CD14-positive monocyte (primary cell): Measurements from ENCODE around the gene DDX18. TPM values are rescaled to one million over a fixed set of nuclear protein-coding genes. Genes with fewer than 3 reads are reported as not detected.

Experiments used
- DNase-seq, 3 donors: peaks; one replicate each; pipeline ENCODE4 v3.0.0-alpha.2; 2011 to 2022
- H2AFZ ChIP-seq: 2 replicates; pipeline ENCODE4 v1.6.0; 2012; ENCODE audit warnings: mild to moderate bottlenecking, low read depth, low read length, inconsistent platforms; ENCODE audit not compliant: insufficient read depth, poor library complexity, severe bottlenecking
- H3K27ac ChIP-seq, 2 donors: 1 replicate in 1 of 2; 2 replicates in 1 of 2; pipeline ENCODE4 v1.5.1; 2012 to 2013; ENCODE audit warnings: low read length in 2 of 2, control low read depth in 1 of 2, inconsistent platforms in 1 of 2, low read depth in 1 of 2, mild to moderate bottlenecking in 1 of 2
- H3K27me3 ChIP-seq, 2 donors: one replicate each; pipeline versions ENCODE4 v1.6.0 to v1.6.1; 2011 to 2013; ENCODE audit warnings: low read length in 2 of 2; ENCODE audit not compliant: control insufficient read depth in 2 of 2, insufficient read depth in 2 of 2
- H3K36me3 ChIP-seq, 2 donors: replicated peaks in 1 of 2; 1 replicate in 1 of 2; 2 replicates in 1 of 2; pipeline versions ENCODE4 v1.5.1 to v1.6.1; 2012 to 2013; ENCODE audit warnings: low read length in 2 of 2, control low read depth in 1 of 2, inconsistent platforms in 1 of 2, mild to moderate bottlenecking in 1 of 2; ENCODE audit not compliant: insufficient read depth in 2 of 2, control insufficient read depth in 1 of 2
- H3K4me1 ChIP-seq, 2 donors: 1 replicate in 1 of 2; 2 replicates in 1 of 2; pipeline versions ENCODE4 v1.5.1 to v1.6.1; 2012 to 2013; ENCODE audit warnings: low read length in 2 of 2, control low read depth in 1 of 2, inconsistent platforms in 1 of 2, mild to moderate bottlenecking in 1 of 2, moderate library complexity in 1 of 2; ENCODE audit not compliant: insufficient read depth in 2 of 2, control insufficient read depth in 1 of 2
- H3K4me2 ChIP-seq: replicated peaks from 2 replicates; pipeline ENCODE3; 2012; ENCODE audit warnings: low read length, moderate library complexity, mild to moderate bottlenecking; ENCODE audit not compliant: poor library complexity, severe bottlenecking; ENCODE audit errors: extremely low read depth
- H3K4me3 ChIP-seq, 3 experiments: fragments of 200-600 bp in 1 of 3; sonication (generic) in 1 of 3; replicated peaks in 1 of 3; 1 replicate in 2 of 3; 2 replicates in 1 of 3; pipeline ENCODE4 v1.5.1; 2011 to 2013; ENCODE audit warnings: low read length in 3 of 3, mild to moderate bottlenecking in 3 of 3, control low read depth in 2 of 3, low read depth in 2 of 3, inconsistent platforms in 1 of 3, moderate library complexity in 1 of 3
- H3K79me2 ChIP-seq: 2 replicates; pipeline ENCODE4 v1.6.0; 2012; ENCODE audit warnings: mild to moderate bottlenecking, control low read depth, inconsistent platforms, low read length, moderate library complexity; ENCODE audit not compliant: insufficient read depth
- H3K9ac ChIP-seq: 2 replicates; pipeline ENCODE4 v1.6.0; 2017; ENCODE audit warnings: low read length, mild to moderate bottlenecking; ENCODE audit not compliant: insufficient read depth, poor library complexity, severe bottlenecking
- H3K9me3 ChIP-seq, 2 donors: replicated peaks in 1 of 2; 1 replicate in 1 of 2; 2 replicates in 1 of 2; pipeline versions ENCODE4 v1.5.1 to v1.6.1; 2012 to 2013; ENCODE audit warnings: low read length in 2 of 2, control low read depth in 1 of 2; ENCODE audit not compliant: control insufficient read depth in 1 of 2, insufficient read depth in 1 of 2
- H4K20me1 ChIP-seq: 2 replicates; pipeline ENCODE4 v1.6.0; 2012; ENCODE audit warnings: mild to moderate bottlenecking, low read length, control low read depth, moderate library complexity; ENCODE audit not compliant: insufficient read depth
- H3K27ac Mint-ChIP-seq, 7 donors: one replicate each; pipeline ENCODE4 v1.8.0; 2020; ENCODE audit warnings: mild to moderate bottlenecking in 7 of 7, mixed read lengths in 7 of 7, moderate library complexity in 6 of 7, inconsistent platforms in 2 of 7
- H3K27me3 Mint-ChIP-seq, 3 donors: one replicate each; pipeline ENCODE4 v1.8.0; 2021 to 2022; ENCODE audit warnings: low read depth in 3 of 3, mild to moderate bottlenecking in 3 of 3, mixed read lengths in 3 of 3, moderate library complexity in 3 of 3, inconsistent platforms in 1 of 3
- H3K36me3 Mint-ChIP-seq, 2 donors: one replicate each; pipeline ENCODE4 v1.8.0; 2020; ENCODE audit warnings: mixed read lengths in 2 of 2, inconsistent platforms in 1 of 2, mild to moderate bottlenecking in 1 of 2
- H3K4me1 Mint-ChIP-seq: one replicate; pipeline ENCODE4 v1.8.0; 2020; ENCODE audit warnings: mild to moderate bottlenecking, mixed read lengths
- H3K4me3 Mint-ChIP-seq, 2 donors: one replicate each; pipeline ENCODE4 v1.8.0; 2020; ENCODE audit warnings: mild to moderate bottlenecking in 2 of 2, mixed read lengths in 2 of 2, moderate library complexity in 1 of 2
- H3K9me3 Mint-ChIP-seq, 7 donors: one replicate each; pipeline ENCODE4 v1.8.0; 2020 to 2022; ENCODE audit warnings: mixed read lengths in 7 of 7, mild to moderate bottlenecking in 6 of 7, moderate library complexity in 6 of 7, inconsistent platforms in 2 of 7
- WGBS: methylation state at CpG from one replicate; pipeline ENCODE4 v1.1.5; 2013; ENCODE audit warnings: missing lambda C conversion rate; ENCODE audit not compliant: insufficient coverage; 5-methylcytosine and 5-hydroxymethylcytosine counted together
- intact Hi-C, 2 donors: fragments of 100-400 bp; cut with micrococcal nuclease; formaldehyde crosslinking; loops; one replicate each; pipeline versions ENCODE4 v1.15.0 to v1.15.1; 2023
- polyA plus RNA-seq, 3 donors: library from polyadenylated mRNA; depleted of rRNA in 1 of 3; unstranded in 2 of 3; stranded (reverse) in 1 of 3; fragments of 300-500 nt in 2 of 3; fragments of >200 nt in 1 of 3; fragmentation: Illumina TruSeq in 2 of 3; gene quantifications; 1 replicate in 2 of 3; 2 replicates in 1 of 3; pipeline ENCODE4 v1.2.3, GENCODE V29; 2012 to 2021
- TF ChIP-seq, protein P1 (sequence below): fragments of 200-600 bp; IDR thresholded peaks from one replicate; pipeline ENCODE4 v1.8.0; 2022; ENCODE audit warnings: antibody characterized with exemption, mild to moderate bottlenecking

Gene DDX18
- polyA plus RNA-seq, 3 donors: 19.1 to 21.1 (median 19.7) TPM

DNA sequence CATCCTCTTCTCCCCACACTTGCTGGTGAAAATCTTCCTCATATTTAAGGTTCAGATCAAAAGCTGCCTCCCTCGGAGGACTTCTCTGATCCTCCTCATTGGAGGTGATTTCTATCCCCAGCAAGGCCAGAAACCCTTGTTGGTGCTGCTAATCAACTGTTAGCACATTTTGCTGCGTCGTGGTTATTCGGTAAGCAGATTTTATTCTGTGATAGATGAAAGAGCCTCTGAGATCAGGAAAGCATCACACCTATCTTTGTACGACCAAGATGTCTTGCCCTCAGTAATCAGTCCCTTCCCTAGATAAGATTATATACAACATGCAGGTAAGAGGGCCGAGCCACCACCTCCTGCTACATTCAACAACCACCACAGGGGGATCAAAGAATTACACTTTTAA is 40.1 kb downstream of the DDX18 start:
- H3K27ac Mint-ChIP-seq: no peak overlapping the region
- intact Hi-C loops: no loop called here

DNA sequence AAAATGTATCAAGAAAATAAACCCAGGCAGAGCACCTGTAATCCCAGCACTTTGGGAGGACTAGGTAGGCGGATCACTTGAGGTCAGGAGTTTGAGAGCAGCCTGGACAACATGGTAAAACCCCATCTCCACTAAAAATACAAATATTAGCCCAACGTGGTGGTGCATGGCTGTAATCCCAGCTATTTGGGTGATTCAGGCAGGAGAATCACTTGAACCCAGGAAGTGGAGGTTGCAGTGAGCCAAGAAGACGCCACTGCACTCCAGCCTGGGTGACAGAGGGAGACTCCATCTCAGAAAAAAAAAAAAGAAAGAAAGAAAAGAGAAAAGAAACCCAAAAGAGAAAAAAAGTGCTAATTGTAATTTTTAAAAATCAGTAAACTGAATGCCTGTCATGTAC is 41.4 kb downstream of the DDX18 start:
- H3K36me3 Mint-ChIP-seq: no peaks in the 10 kb centered on the region
- Histone ChIP-seq H3K9ac (no peak overlapping the region), H4K20me1 (no peaks in the 10 kb centered on the region), H3K4me3 (no peak overlapping the region), H2AFZ (no peak overlapping the region), H3K27me3 (peaks cover 8 to 35% of the 10 kb centered on the region in 2 donors), H3K27ac (no peak overlapping the region), H3K4me2 (no peak overlapping the region), H3K4me1 (no peaks in the 10 kb centered on the region), H3K36me3 (no peaks in the 10 kb centered on the region), H3K79me2 (no peaks in the 10 kb centered on the region), H3K9me3 (peaks cover 10 to 17% of the 10 kb centered on the region in 2 donors)
- no peak for DNase-seq
- no peak overlapping the region for H3K27ac Mint-ChIP-seq
- H3K9me3 Mint-ChIP-seq: peaks cover 14 to 19% (median 17%) of the 10 kb centered on the region in 7 donors
- no peak overlapping the region for H3K4me3 Mint-ChIP-seq
- H3K4me1 Mint-ChIP-seq: no peaks in the 10 kb centered on the region
- no CpG with 5 or more reads among the region's 3 CpGs for WGBS
- intact Hi-C loops: no loop called here
- TF ChIP-seq, protein P1, sequence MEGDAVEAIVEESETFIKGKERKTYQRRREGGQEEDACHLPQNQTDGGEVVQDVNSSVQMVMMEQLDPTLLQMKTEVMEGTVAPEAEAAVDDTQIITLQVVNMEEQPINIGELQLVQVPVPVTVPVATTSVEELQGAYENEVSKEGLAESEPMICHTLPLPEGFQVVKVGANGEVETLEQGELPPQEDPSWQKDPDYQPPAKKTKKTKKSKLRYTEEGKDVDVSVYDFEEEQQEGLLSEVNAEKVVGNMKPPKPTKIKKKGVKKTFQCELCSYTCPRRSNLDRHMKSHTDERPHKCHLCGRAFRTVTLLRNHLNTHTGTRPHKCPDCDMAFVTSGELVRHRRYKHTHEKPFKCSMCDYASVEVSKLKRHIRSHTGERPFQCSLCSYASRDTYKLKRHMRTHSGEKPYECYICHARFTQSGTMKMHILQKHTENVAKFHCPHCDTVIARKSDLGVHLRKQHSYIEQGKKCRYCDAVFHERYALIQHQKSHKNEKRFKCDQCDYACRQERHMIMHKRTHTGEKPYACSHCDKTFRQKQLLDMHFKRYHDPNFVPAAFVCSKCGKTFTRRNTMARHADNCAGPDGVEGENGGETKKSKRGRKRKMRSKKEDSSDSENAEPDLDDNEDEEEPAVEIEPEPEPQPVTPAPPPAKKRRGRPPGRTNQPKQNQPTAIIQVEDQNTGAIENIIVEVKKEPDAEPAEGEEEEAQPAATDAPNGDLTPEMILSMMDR: no peak
- peaks cover 4 to 38% (median 24%) of the 10 kb centered on the region in 3 donors for H3K27me3 Mint-ChIP-seq

More for the DNA sequence above, 40.1 kb downstream of the DDX18 start:
- TF ChIP-seq, protein P1: no peak
- Mint-ChIP-seq H3K9me3 (peaks cover 6 to 9% (median 6%) of the 10 kb centered on the region in 7 donors), H3K4me3 (no peak overlapping the region), H3K36me3 (no peaks in the 10 kb centered on the region), H3K4me1 (no peaks in the 10 kb centered on the region), H3K27me3 (peaks cover 10 to 39% (median 16%) of the 10 kb centered on the region in 3 donors)
- no peaks in the 10 kb centered on the region for H3K4me1 ChIP-seq
- WGBS: 80% methylated on average over 1 of the region's 6 CpGs
- H2AFZ ChIP-seq: no peak overlapping the region
- peaks cover 0 to 8% of the 10 kb centered on the region in 2 donors for H3K9me3 ChIP-seq
- H3K4me3 ChIP-seq: no peak overlapping the region
- peaks cover 19 to 39% of the 10 kb centered on the region in 2 donors for H3K27me3 ChIP-seq
- H4K20me1 ChIP-seq: no peaks in the 10 kb centered on the region
- H3K36me3 ChIP-seq: no peaks in the 10 kb centered on the region
- H3K79me2 ChIP-seq: no peaks in the 10 kb centered on the region
- H3K9ac ChIP-seq: no peak overlapping the region
- DNase-seq: no peak
- no peak overlapping the region for H3K4me2 ChIP-seq
- no peak overlapping the region for H3K27ac ChIP-seq
